GM23338 (cell line): ENCODE measurements around the gene PRCC. TPM values are rescaled to one million over a fixed set of nuclear protein-coding genes. Genes with fewer than 3 reads are reported as not detected.
A peak's percentile ranks its signal among the peaks of the same experiment; 100 is the strongest.

Source experiments
- ATAC-seq: fragments of 200-7000 bp; cut with Tn5 transposase; 3 replicates; pipeline ENCODE4 v1.9.1; 2020
- DNase-seq: peaks from one replicate; pipeline ENCODE4 v3.0.0-alpha.2; 2015; ENCODE audit warnings: low spot score
- H2AFZ ChIP-seq: fragments of 200-600 bp; sonication (generic); 2 replicates; pipeline ENCODE4 v1.8.0; 2016; ENCODE audit warnings: antibody characterized with exemption, mild to moderate bottlenecking, moderate library complexity
- H3F3A ChIP-seq: fragments of 200-600 bp; sonication (generic); replicated peaks from 2 replicates; pipeline ENCODE4 v1.8.0; 2017; ENCODE audit warnings: antibody characterized with exemption, mixed run types, low read depth
- H3K27ac ChIP-seq: fragments of 200-600 bp; sonication (generic); 2 replicates; pipeline ENCODE4 v1.6.1; 2016; ENCODE audit warnings: low read depth
- H3K27me3 ChIP-seq: fragments of 200-600 bp; sonication (generic); 2 replicates; pipeline ENCODE4 v1.8.0; 2016; ENCODE audit warnings: mild to moderate bottlenecking, mixed run types, moderate library complexity; ENCODE audit not compliant: insufficient read depth
- H3K36me3 ChIP-seq: fragments of 200-600 bp; sonication (generic); 2 replicates; pipeline ENCODE4 v1.8.0; 2016; ENCODE audit warnings: mild to moderate bottlenecking; ENCODE audit not compliant: insufficient read depth
- H3K4me1 ChIP-seq: fragments of 200-600 bp; sonication (generic); 2 replicates; pipeline ENCODE4 v1.8.0; 2016; ENCODE audit warnings: mild to moderate bottlenecking, moderate library complexity; ENCODE audit not compliant: insufficient read depth
- H3K4me2 ChIP-seq: fragments of 200-600 bp; sonication (generic); 2 replicates; pipeline ENCODE4 v1.7.1; 2017; ENCODE audit warnings: mixed run types
- H3K4me3 ChIP-seq: fragments of 200-600 bp; sonication (generic); 2 replicates; pipeline ENCODE4 v1.6.1; 2016; ENCODE audit warnings: mixed run types
- H3K79me2 ChIP-seq: fragments of 200-600 bp; sonication (generic); replicated peaks from 2 replicates; pipeline ENCODE4 v1.8.0; 2017; ENCODE audit warnings: mild to moderate bottlenecking; ENCODE audit not compliant: insufficient read depth
- H3K9me2 ChIP-seq: fragments of 200-600 bp; sonication (generic); 2 replicates; pipeline ENCODE4 v1.8.0; 2017; ENCODE audit not compliant: insufficient read depth
- H4K20me1 ChIP-seq: fragments of 200-600 bp; sonication (generic); replicated peaks from 2 replicates; pipeline ENCODE4 v1.8.0; 2017; ENCODE audit warnings: mild to moderate bottlenecking; ENCODE audit not compliant: insufficient read depth
- H3K27ac Mint-ChIP-seq: 2 replicates; pipeline ENCODE4 v1.8.0; 2020; ENCODE audit warnings: inconsistent platforms, mild to moderate bottlenecking, moderate library complexity, mixed read lengths
- H3K27me3 Mint-ChIP-seq: 3 replicates; pipeline ENCODE4 v1.8.0; 2022; ENCODE audit warnings: low read depth, mild to moderate bottlenecking, moderate library complexity, mixed read lengths, inconsistent platforms; ENCODE audit not compliant: insufficient read depth, poor library complexity
- H3K36me3 Mint-ChIP-seq: 3 replicates; pipeline ENCODE4 v1.8.0; 2021; ENCODE audit warnings: low read depth, mild to moderate bottlenecking, inconsistent platforms, moderate library complexity, mixed read lengths
- H3K4me1 Mint-ChIP-seq: 3 replicates; pipeline ENCODE4 v1.8.0; 2020; ENCODE audit warnings: mild to moderate bottlenecking, inconsistent platforms, mixed read lengths
- H3K4me3 Mint-ChIP-seq: 3 replicates; pipeline ENCODE4 v1.8.0; 2021; ENCODE audit warnings: moderate library complexity, mild to moderate bottlenecking, inconsistent platforms, mixed read lengths
- H3K9me3 Mint-ChIP-seq: 3 replicates; pipeline ENCODE4 v1.8.0; 2020; ENCODE audit warnings: moderate library complexity, mild to moderate bottlenecking, inconsistent platforms, mixed read lengths
- EZH2 ChIP-seq: fragments of 200-600 bp; sonication (generic); IDR thresholded peaks from one replicate; pipeline ENCODE4 v1.8.0; 2017; ENCODE audit warnings: antibody characterized with exemption, mild to moderate bottlenecking, low read depth; ENCODE audit not compliant: unreplicated experiment
- POLR2AphosphoS5 ChIP-seq: IDR thresholded peaks from 2 replicates; pipeline ENCODE4 v1.6.1; 2016; ENCODE audit warnings: antibody characterized with exemption, low read depth
- polyA plus RNA-seq: library from polyadenylated mRNA; unstranded; fragments of >200 nt; fragmentation: Nextera tagmentation; extraction: Ambion mirVana; gene quantifications from 2 replicates; pipeline ENCODE4 v1.2.1, GENCODE V29; 2016
- total RNA-seq: library from RNA; depleted of rRNA; stranded (reverse); fragments of >200 nt; shearing (Covaris generic); gene quantifications from 2 replicates; pipeline ENCODE4 v1.2.3, GENCODE V29; 2014
- TF ChIP-seq, protein P1 (sequence below): IDR thresholded peaks from 2 replicates; pipeline ENCODE4 v1.6.1; 2016; ENCODE audit warnings: antibody characterized with exemption
- TF ChIP-seq, protein P2 (sequence below): fragments of 250-450 bp; sonication (Bioruptor Pico); IDR thresholded peaks from 2 replicates; pipeline ENCODE4 v1.5.0; 2020; ENCODE audit warnings: mild to moderate bottlenecking, moderate library complexity
- TF ChIP-seq, protein P3 (sequence below), 2 experiments: fragments of 200-600 bp in 1 of 2; sonication (generic) in 1 of 2; conservative IDR thresholded peaks; 2 replicates each; pipeline versions ENCODE4 v1.5.1 to v1.6.1; 2016 to 2017; ENCODE audit warnings: antibody characterized with exemption in 2 of 2, low read depth in 2 of 2, mild to moderate bottlenecking in 2 of 2, moderate library complexity in 1 of 2

PRCC gene
- total and polyA plus RNA-seq, 2 experiments from 2014 or later, result 66.2 to 72.9 TPM

GRCh38 chr1:156813750-156814570, 46.6 kb downstream of the PRCC start:
- no peaks in the 10 kb centered on the region for H3K36me3 ChIP-seq
- peak; percentile 94 for DNase-seq
- peaks cover 49% of the 10 kb centered on the region for H3K27me3 ChIP-seq
- TF ChIP-seq, protein P1, sequence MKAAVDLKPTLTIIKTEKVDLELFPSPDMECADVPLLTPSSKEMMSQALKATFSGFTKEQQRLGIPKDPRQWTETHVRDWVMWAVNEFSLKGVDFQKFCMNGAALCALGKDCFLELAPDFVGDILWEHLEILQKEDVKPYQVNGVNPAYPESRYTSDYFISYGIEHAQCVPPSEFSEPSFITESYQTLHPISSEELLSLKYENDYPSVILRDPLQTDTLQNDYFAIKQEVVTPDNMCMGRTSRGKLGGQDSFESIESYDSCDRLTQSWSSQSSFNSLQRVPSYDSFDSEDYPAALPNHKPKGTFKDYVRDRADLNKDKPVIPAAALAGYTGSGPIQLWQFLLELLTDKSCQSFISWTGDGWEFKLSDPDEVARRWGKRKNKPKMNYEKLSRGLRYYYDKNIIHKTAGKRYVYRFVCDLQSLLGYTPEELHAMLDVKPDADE, result no peak
- TF ChIP-seq EZH2 (peak; percentile 38), POLR2AphosphoS5 (peak; percentile 92)
- TF ChIP-seq, protein P2, sequence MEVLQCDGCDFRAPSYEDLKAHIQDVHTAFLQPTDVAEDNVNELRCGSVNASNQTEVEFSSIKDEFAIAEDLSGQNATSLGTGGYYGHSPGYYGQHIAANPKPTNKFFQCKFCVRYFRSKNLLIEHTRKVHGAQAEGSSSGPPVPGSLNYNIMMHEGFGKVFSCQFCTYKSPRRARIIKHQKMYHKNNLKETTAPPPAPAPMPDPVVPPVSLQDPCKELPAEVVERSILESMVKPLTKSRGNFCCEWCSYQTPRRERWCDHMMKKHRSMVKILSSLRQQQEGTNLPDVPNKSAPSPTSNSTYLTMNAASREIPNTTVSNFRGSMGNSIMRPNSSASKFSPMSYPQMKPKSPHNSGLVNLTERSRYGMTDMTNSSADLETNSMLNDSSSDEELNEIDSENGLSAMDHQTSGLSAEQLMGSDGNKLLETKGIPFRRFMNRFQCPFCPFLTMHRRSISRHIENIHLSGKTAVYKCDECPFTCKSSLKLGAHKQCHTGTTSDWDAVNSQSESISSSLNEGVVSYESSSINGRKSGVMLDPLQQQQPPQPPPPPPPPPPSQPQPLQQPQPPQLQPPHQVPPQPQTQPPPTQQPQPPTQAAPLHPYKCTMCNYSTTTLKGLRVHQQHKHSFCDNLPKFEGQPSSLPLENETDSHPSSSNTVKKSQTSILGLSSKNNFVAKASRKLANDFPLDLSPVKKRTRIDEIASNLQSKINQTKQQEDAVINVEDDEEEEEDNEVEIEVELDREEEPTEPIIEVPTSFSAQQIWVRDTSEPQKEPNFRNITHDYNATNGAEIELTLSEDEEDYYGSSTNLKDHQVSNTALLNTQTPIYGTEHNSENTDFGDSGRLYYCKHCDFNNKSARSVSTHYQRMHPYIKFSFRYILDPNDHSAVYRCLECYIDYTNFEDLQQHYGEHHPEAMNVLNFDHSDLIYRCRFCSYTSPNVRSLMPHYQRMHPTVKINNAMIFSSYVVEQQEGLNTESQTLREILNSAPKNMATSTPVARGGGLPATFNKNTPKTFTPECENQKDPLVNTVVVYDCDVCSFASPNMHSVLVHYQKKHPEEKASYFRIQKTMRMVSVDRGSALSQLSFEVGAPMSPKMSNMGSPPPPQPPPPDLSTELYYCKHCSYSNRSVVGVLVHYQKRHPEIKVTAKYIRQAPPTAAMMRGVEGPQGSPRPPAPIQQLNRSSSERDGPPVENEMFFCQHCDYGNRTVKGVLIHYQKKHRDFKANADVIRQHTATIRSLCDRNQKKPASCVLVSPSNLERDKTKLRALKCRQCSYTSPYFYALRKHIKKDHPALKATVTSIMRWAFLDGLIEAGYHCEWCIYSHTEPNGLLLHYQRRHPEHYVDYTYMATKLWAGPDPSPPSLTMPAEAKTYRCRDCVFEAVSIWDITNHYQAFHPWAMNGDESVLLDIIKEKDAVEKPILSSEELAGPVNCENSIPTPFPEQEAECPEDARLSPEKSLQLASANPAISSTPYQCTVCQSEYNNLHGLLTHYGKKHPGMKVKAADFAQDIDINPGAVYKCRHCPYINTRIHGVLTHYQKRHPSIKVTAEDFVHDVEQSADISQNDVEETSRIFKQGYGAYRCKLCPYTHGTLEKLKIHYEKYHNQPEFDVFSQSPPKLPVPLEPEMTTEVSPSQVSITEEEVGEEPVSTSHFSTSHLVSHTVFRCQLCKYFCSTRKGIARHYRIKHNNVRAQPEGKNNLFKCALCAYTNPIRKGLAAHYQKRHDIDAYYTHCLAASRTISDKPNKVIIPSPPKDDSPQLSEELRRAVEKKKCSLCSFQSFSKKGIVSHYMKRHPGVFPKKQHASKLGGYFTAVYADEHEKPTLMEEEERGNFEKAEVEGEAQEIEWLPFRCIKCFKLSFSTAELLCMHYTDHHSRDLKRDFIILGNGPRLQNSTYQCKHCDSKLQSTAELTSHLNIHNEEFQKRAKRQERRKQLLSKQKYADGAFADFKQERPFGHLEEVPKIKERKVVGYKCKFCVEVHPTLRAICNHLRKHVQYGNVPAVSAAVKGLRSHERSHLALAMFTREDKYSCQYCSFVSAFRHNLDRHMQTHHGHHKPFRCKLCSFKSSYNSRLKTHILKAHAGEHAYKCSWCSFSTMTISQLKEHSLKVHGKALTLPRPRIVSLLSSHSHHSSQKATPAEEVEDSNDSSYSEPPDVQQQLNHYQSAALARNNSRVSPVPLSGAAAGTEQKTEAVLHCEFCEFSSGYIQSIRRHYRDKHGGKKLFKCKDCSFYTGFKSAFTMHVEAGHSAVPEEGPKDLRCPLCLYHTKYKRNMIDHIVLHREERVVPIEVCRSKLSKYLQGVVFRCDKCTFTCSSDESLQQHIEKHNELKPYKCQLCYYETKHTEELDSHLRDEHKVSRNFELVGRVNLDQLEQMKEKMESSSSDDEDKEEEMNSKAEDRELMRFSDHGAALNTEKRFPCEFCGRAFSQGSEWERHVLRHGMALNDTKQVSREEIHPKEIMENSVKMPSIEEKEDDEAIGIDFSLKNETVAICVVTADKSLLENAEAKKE, result no peak
- TF ChIP-seq, protein P3, sequence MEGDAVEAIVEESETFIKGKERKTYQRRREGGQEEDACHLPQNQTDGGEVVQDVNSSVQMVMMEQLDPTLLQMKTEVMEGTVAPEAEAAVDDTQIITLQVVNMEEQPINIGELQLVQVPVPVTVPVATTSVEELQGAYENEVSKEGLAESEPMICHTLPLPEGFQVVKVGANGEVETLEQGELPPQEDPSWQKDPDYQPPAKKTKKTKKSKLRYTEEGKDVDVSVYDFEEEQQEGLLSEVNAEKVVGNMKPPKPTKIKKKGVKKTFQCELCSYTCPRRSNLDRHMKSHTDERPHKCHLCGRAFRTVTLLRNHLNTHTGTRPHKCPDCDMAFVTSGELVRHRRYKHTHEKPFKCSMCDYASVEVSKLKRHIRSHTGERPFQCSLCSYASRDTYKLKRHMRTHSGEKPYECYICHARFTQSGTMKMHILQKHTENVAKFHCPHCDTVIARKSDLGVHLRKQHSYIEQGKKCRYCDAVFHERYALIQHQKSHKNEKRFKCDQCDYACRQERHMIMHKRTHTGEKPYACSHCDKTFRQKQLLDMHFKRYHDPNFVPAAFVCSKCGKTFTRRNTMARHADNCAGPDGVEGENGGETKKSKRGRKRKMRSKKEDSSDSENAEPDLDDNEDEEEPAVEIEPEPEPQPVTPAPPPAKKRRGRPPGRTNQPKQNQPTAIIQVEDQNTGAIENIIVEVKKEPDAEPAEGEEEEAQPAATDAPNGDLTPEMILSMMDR (conservative IDR thresholded peaks at IDR 0.05; ENCODE audit: low read depth in 2 of 2), result peak; percentile 31 to 47; a peak in 3 of 4 replicates
- H3K9me3 Mint-ChIP-seq, result no peaks in the 10 kb centered on the region
- peak; percentile 87 for ATAC-seq
- no peak overlapping the region for H3K27ac Mint-ChIP-seq
- H3K4me3 ChIP-seq, result peak overlapping the region; percentile 64
- peaks cover 31% of the 10 kb centered on the region for H3K4me1 Mint-ChIP-seq
- H3F3A ChIP-seq, result 0 out of 2 replicates have a peak, but pooled peaks cover 14% of the 10 kb centered on the region
- H3K79me2 ChIP-seq, result no peaks in the 10 kb centered on the region
- peaks cover 4% of the 10 kb centered on the region; the same call in 1 of the 2 replicates for H4K20me1 ChIP-seq
- peak overlapping the region; percentile 90 for H3K4me2 ChIP-seq
- H3K36me3 Mint-ChIP-seq, result no peaks in the 10 kb centered on the region; the same call in 2 of the 3 replicates
- H3K27me3 Mint-ChIP-seq, result peaks cover 47% of the 10 kb centered on the region
- H3K9me2 ChIP-seq, result no peaks in the 10 kb centered on the region
- H2AFZ ChIP-seq, result peak overlapping the region; percentile 98
- no peak overlapping the region for H3K27ac ChIP-seq
- peaks cover 15% of the 10 kb centered on the region for H3K4me1 ChIP-seq
- H3K4me3 Mint-ChIP-seq, result peak overlapping the region; percentile 67
